ENCODE data around the gene MAGI2. TPM values are rescaled to one million over a fixed set of nuclear protein-coding genes. Genes with fewer than 3 reads are reported as not detected.

MAGI2 gene
- total RNA-seq, 4 donors from 2014 or later: 7.8 to 44.7 (median 21.1) TPM

- ATAC-seq: peak; percentile 1
- Histone ChIP-seq H3K4me1 (peaks cover 4 to 41% (median 9%) of the 10 kb centered on the region in 3 donors), H3K27ac (peak overlapping the region; percentile 60 to 100 (median 98)), H3K4me3 (peak overlapping the region; percentile 35 to 63), H3K36me3 (no peaks in the 10 kb centered on the region), H3K27me3 (no peaks in the 10 kb centered on the region), H3K9me3 (no peaks in the 10 kb centered on the region)
- TF ChIP-seq POLR2A (IDR thresholded peaks at IDR 0.05): no peak
- peak in 2 of 4 experiments; percentile 17 to 34 for TF ChIP-seq CTCF (IDR thresholded peaks at IDR 0.05)
- peak; percentile 25 for TF ChIP-seq POLR2AphosphoS5 (IDR thresholded peaks at IDR 0.05)
- 6 to 16% methylated on average over 13 to 14 of the region's 51 CpGs for WGBS, 2 donors (ENCODE audit: low coverage in 1 of 2)
Measured at GRCh38 chr7:78018641-78019446, 1434.6 kb downstream of the MAGI2 start.

GRCh38 chr7:78017591-78018100 is 1435.8 kb downstream of the MAGI2 start:
- 62 to 64% methylated on average over 5 of the region's 5 CpGs for WGBS, 2 donors (ENCODE audit: low coverage in 1 of 2)
- H3K4me3 ChIP-seq: no peak overlapping the region
- H3K27ac ChIP-seq: peak overlapping the region in 1 of 4 donors; percentile 98

GRCh38 chr7:78015574-78016260 is 1437.8 kb downstream of the MAGI2 start:
- Histone ChIP-seq H3K27me3 (no peaks in the 10 kb centered on the region), H3K27ac (no peak overlapping the region), H3K4me3 (no peak overlapping the region), H3K4me1 (peaks cover 4 to 37% (median 9%) of the 10 kb centered on the region in 3 donors), H3K9me3 (no peaks in the 10 kb centered on the region), H3K36me3 (no peaks in the 10 kb centered on the region)
- WGBS, 2 donors (ENCODE audit: low coverage in 1 of 2): 78 to 91% methylated on average over 5 of the region's 5 CpGs
- TF ChIP-seq POLR2AphosphoS5 (IDR thresholded peaks at IDR 0.05) (no peak), EP300 (IDR thresholded peaks at IDR 0.05) (no peak), POLR2A (IDR thresholded peaks at IDR 0.05) (no peak), CTCF (IDR thresholded peaks at IDR 0.05) (no peak)
- ATAC-seq: no peak

More at GRCh38 chr7:78017591-78018100, 1435.8 kb downstream of the MAGI2 start:
- TF ChIP-seq CTCF (IDR thresholded peaks at IDR 0.05) (no peak), POLR2AphosphoS5 (IDR thresholded peaks at IDR 0.05) (no peak), POLR2A (IDR thresholded peaks at IDR 0.05) (no peak), EP300 (IDR thresholded peaks at IDR 0.05) (no peak)
- Histone ChIP-seq H3K9me3 (no peaks in the 10 kb centered on the region), H3K36me3 (no peaks in the 10 kb centered on the region), H3K4me1 (peaks cover 4 to 41% (median 9%) of the 10 kb centered on the region in 3 donors), H3K27me3 (no peaks in the 10 kb centered on the region)
- no peak for ATAC-seq

GRCh38 chr7:78014401-78014800 is 1439.1 kb downstream of the MAGI2 start:
- H3K4me1 ChIP-seq: peaks cover 4 to 28% (median 9%) of the 10 kb centered on the region in 3 donors
- H3K9me3 ChIP-seq: no peaks in the 10 kb centered on the region
- WGBS, 2 donors (ENCODE audit: low coverage in 1 of 2): no CpG with 5 or more reads among the region's 3 CpGs
- TF ChIP-seq EP300 (IDR thresholded peaks at IDR 0.05) (no peak), POLR2A (IDR thresholded peaks at IDR 0.05) (no peak), POLR2AphosphoS5 (IDR thresholded peaks at IDR 0.05) (no peak), CTCF (IDR thresholded peaks at IDR 0.05) (no peak)
- ATAC-seq: no peak
- H3K27me3 ChIP-seq: no peaks in the 10 kb centered on the region
- no peaks in the 10 kb centered on the region for H3K36me3 ChIP-seq
- no peak overlapping the region for H3K27ac ChIP-seq
- H3K4me3 ChIP-seq: no peak overlapping the region
